ENCODE results near the gene LAG3. TPM values are rescaled to one million over a fixed set of nuclear protein-coding genes. Genes with fewer than 3 reads are reported as not detected.

LAG3 gene
- total and polyA plus RNA-seq, 10 of the 15 experiments (the other 5 are each of a cell fraction or from before 2014, with no cell fraction given): 0.52 to 4.2 (median 1.0) TPM; not detected in 1

DNA sequence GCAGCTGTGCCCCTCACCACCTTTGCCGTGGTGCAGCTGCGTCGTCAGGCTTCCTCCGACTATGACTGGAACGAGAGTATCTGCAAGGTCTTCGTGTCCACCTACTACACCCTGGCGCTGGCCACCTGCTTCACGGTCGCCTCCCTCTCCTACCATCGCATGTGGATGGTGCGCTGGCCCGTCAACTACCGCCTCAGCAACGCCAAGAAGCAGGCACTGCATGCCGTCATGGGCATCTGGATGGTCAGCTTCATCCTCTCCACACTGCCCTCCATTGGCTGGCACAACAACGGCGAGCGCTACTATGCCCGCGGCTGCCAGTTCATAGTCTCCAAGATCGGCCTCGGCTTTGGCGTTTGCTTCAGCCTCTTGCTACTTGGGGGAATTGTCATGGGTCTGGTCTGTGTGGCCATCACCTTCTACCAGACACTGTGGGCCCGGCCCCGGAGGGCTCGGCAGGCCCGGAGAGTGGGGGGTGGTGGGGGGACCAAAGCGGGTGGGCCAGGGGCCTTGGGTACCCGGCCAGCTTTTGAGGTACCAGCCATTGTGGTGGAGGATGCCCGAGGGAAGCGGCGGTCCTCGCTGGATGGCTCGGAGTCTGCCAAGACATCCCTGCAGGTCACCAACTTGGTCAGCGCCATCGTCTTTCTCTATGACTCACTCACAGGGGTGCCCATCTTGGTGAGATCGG, 51.9 kb downstream of the LAG3 start:
- in situ Hi-C loops (cut with MboI): no loop called here
- TF ChIP-seq, protein P1, sequence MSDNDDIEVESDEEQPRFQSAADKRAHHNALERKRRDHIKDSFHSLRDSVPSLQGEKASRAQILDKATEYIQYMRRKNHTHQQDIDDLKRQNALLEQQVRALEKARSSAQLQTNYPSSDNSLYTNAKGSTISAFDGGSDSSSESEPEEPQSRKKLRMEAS (IDR thresholded peaks at IDR 0.05; ENCODE audit: low read depth, low read length): no peak
- no peak for TF ChIP-seq HCFC1 (IDR thresholded peaks at IDR 0.05; ENCODE audit: low read length)
- TF ChIP-seq, protein P2, sequence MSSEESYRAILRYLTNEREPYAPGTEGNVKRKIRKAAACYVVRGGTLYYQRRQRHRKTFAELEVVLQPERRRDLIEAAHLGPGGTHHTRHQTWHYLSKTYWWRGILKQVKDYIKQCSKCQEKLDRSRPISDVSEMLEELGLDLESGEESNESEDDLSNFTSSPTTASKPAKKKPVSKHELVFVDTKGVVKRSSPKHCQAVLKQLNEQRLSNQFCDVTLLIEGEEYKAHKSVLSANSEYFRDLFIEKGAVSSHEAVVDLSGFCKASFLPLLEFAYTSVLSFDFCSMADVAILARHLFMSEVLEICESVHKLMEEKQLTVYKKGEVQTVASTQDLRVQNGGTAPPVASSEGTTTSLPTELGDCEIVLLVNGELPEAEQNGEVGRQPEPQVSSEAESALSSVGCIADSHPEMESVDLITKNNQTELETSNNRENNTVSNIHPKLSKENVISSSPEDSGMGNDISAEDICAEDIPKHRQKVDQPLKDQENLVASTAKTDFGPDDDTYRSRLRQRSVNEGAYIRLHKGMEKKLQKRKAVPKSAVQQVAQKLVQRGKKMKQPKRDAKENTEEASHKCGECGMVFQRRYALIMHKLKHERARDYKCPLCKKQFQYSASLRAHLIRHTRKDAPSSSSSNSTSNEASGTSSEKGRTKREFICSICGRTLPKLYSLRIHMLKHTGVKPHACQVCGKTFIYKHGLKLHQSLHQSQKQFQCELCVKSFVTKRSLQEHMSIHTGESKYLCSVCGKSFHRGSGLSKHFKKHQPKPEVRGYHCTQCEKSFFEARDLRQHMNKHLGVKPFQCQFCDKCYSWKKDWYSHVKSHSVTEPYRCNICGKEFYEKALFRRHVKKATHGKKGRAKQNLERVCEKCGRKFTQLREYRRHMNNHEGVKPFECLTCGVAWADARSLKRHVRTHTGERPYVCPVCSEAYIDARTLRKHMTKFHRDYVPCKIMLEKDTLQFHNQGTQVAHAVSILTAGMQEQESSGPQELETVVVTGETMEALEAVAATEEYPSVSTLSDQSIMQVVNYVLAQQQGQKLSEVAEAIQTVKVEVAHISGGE (CRISPR knock-in tag; IDR thresholded peaks at IDR 0.05): no peak
- TF ChIP-seq, protein P3, sequence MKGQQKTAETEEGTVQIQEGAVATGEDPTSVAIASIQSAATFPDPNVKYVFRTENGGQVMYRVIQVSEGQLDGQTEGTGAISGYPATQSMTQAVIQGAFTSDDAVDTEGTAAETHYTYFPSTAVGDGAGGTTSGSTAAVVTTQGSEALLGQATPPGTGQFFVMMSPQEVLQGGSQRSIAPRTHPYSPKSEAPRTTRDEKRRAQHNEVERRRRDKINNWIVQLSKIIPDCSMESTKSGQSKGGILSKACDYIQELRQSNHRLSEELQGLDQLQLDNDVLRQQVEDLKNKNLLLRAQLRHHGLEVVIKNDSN (IDR thresholded peaks at IDR 0.05; ENCODE audit: borderline replicate concordance, extremely low read length, insufficient read depth, low read depth, low read length): no peak
- TF ChIP-seq, protein P4, sequence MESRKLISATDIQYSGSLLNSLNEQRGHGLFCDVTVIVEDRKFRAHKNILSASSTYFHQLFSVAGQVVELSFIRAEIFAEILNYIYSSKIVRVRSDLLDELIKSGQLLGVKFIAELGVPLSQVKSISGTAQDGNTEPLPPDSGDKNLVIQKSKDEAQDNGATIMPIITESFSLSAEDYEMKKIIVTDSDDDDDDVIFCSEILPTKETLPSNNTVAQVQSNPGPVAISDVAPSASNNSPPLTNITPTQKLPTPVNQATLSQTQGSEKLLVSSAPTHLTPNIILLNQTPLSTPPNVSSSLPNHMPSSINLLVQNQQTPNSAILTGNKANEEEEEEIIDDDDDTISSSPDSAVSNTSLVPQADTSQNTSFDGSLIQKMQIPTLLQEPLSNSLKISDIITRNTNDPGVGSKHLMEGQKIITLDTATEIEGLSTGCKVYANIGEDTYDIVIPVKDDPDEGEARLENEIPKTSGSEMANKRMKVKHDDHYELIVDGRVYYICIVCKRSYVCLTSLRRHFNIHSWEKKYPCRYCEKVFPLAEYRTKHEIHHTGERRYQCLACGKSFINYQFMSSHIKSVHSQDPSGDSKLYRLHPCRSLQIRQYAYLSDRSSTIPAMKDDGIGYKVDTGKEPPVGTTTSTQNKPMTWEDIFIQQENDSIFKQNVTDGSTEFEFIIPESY (IDR thresholded peaks at IDR 0.05): no peak
- TF ChIP-seq SREBF2 (IDR thresholded peaks at IDR 0.05; ENCODE audit: low read length): no peak
- TF ChIP-seq, protein P5, sequence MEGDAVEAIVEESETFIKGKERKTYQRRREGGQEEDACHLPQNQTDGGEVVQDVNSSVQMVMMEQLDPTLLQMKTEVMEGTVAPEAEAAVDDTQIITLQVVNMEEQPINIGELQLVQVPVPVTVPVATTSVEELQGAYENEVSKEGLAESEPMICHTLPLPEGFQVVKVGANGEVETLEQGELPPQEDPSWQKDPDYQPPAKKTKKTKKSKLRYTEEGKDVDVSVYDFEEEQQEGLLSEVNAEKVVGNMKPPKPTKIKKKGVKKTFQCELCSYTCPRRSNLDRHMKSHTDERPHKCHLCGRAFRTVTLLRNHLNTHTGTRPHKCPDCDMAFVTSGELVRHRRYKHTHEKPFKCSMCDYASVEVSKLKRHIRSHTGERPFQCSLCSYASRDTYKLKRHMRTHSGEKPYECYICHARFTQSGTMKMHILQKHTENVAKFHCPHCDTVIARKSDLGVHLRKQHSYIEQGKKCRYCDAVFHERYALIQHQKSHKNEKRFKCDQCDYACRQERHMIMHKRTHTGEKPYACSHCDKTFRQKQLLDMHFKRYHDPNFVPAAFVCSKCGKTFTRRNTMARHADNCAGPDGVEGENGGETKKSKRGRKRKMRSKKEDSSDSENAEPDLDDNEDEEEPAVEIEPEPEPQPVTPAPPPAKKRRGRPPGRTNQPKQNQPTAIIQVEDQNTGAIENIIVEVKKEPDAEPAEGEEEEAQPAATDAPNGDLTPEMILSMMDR (IDR thresholded peaks at IDR 0.05 in 2 of 3, conservative IDR thresholded peaks at IDR 0.05 in 1 of 3; ENCODE audit: control insufficient read depth in 2 of 3, extremely low read depth in 1 of 3, insufficient read depth in 1 of 3, low read depth in 3 of 3, low read length in 3 of 3): no peak
- TF ChIP-seq IKZF2 (IDR thresholded peaks at IDR 0.05): no peak
- no peak for TF ChIP-seq TCF3 (IDR thresholded peaks at IDR 0.05; ENCODE audit: borderline replicate concordance, insufficient read depth, low read depth, low read length)
- no peak for TF ChIP-seq ZBED1 (IDR thresholded peaks at IDR 0.05; ENCODE audit: borderline replicate concordance)
- no peak for TF ChIP-seq RUNX3 (IDR thresholded peaks at IDR 0.05; ENCODE audit: low read length)
- no peak for TF ChIP-seq STAT3 (IDR thresholded peaks at IDR 0.05; ENCODE audit: low read depth, low read length)
- TF ChIP-seq, protein P6, sequence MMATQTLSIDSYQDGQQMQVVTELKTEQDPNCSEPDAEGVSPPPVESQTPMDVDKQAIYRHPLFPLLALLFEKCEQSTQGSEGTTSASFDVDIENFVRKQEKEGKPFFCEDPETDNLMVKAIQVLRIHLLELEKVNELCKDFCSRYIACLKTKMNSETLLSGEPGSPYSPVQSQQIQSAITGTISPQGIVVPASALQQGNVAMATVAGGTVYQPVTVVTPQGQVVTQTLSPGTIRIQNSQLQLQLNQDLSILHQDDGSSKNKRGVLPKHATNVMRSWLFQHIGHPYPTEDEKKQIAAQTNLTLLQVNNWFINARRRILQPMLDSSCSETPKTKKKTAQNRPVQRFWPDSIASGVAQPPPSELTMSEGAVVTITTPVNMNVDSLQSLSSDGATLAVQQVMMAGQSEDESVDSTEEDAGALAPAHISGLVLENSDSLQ (IDR thresholded peaks at IDR 0.05): no peak

More for the DNA sequence above, 51.9 kb downstream of the LAG3 start:
- H4K20me1 ChIP-seq (ENCODE audit: control insufficient read depth, insufficient read depth): no peaks in the 10 kb centered on the region
- no peaks in the 10 kb centered on the region for H3K9me3 ChIP-seq (replicated peaks; ENCODE audit: control insufficient read depth, insufficient read depth, low read length)
- ChIA-PET CTCF (interaction anchor here (1.0 to 5.1 kb wide), 15 partner anchors 8 to 266 kb away, joined by 3 to 71 read pairs (median 5); partner anchors contain the start of genes MLF2 and USP5), POLR2A (no interaction called here), SMC1A (ENCODE audit: uncharacterized antibody, unreplicated experiment) (interaction anchor here (0.7 to 4.8 kb wide), 5 partner anchors 27 to 100 kb away, joined by 3 to 23 read pairs (median 5); partner anchors contain the start of genes CDCA3, COPS7A, MLF2 and USP5), RAD21 (ENCODE audit: unreplicated experiment) (interaction anchor here (1.3 to 4.2 kb wide), 4 partner anchors 32 to 71 kb away, joined by 4 to 25 read pairs (median 6); partner anchors contain the start of genes MLF2 and PTMS)
- H3K36me3 ChIP-seq (ENCODE audit: control insufficient read depth in 2 of 2, insufficient read depth in 2 of 2, low read length in 1 of 2): no peaks in the 10 kb centered on the region
- FAIRE-seq (no peak), DNase-seq (ENCODE audit: low read depth, low spot score) (no peak), ATAC-seq (no peak)
- peaks cover 4% of the 10 kb centered on the region for H3K4me1 ChIP-seq (ENCODE audit: control insufficient read depth, insufficient read depth, low read length)
- intact Hi-C loops (cut with micrococcal nuclease; ENCODE audit: unreplicated experiment): loop anchor here (2.0 kb wide), 1 partner anchor 207 kb away; no protein-coding TSS in a partner anchor
- H3K9ac ChIP-seq (ENCODE audit: control insufficient read depth, insufficient read depth, low read length): no peak overlapping the region
- H2AFZ ChIP-seq (ENCODE audit: control insufficient read depth, low read depth, low read length): no peak overlapping the region
- no TSS peak for BruUV-seq (replicated peaks)
- WGBS (ENCODE audit: insufficient coverage, insufficient replicate concordance, low lambda C conversion rate, missing lambda C conversion rate): 63% methylated on average over 32 of the region's 37 CpGs
- no peak overlapping the region for H3K4me3 ChIP-seq
- H3K27me3 ChIP-seq (replicated peaks in 1 of 2; ENCODE audit: control insufficient read depth in 2 of 2, insufficient read depth in 2 of 2, low read length in 1 of 2): peaks cover 22 to 26% of the 10 kb centered on the region in 2 experiments
- H3K79me2 ChIP-seq (ENCODE audit: control insufficient read depth, insufficient read depth, low read length): no peaks in the 10 kb centered on the region
- no peak overlapping the region for H3K4me2 ChIP-seq (ENCODE audit: control insufficient read depth, insufficient read depth)
- no peak overlapping the region for H3K27ac ChIP-seq (ENCODE audit: control insufficient read depth, insufficient read depth)

Measured in GM12878 (cell line).